Measurements from ENCODE around the gene TGFB1.
"Not testable (repeated sequence)": the region's sequence is repeated elsewhere in the genome, so short reads cannot be mapped to it uniquely, and the experiment has no call there.

The TGFB1 gene

GRCh38 chr19:41355035-41355434 lies 1.3 kb upstream of the TGFB1 start:
- TF ChIP-seq CTCF (IDR thresholded peaks at IDR 0.05; ENCODE audit: low read depth, low read length), result no peak
- H3K4me3 ChIP-seq (replicated peaks in 1 of 2; ENCODE audit: low read depth in 2 of 2, low read length in 2 of 2), result no peak overlapping the region
- DNase-seq (ENCODE audit: low read depth in 2 of 2), result no peak

- no peak for DNase-seq (ENCODE audit: low read depth in 2 of 2)
- H3K4me3 ChIP-seq (replicated peaks in 1 of 2; ENCODE audit: low read depth in 2 of 2, low read length in 2 of 2), result peak overlapping the region; percentile 42 to 86
- no peak for TF ChIP-seq CTCF (IDR thresholded peaks at IDR 0.05; ENCODE audit: low read depth, low read length)
Observed at GRCh38 chr19:41354343-41354953, 726 bp upstream of the TGFB1 start.

- peak; percentile 56 to 57 for DNase-seq (ENCODE audit: low read depth in 2 of 2)
Observed at GRCh38 chr19:41352609-41353465, 885 bp downstream of the TGFB1 start.

GRCh38 chr19:41352279-41352608 lies 1.5 kb downstream of the TGFB1 start:
- H3K4me3 ChIP-seq (replicated peaks in 1 of 2; ENCODE audit: low read depth in 2 of 2, low read length in 2 of 2), result peak overlapping the region; percentile 86 to 93
- TF ChIP-seq CTCF (IDR thresholded peaks at IDR 0.05; ENCODE audit: low read depth, low read length), result no peak
- no peak for DNase-seq (ENCODE audit: low read depth in 2 of 2)

More at GRCh38 chr19:41352609-41353465, 885 bp downstream of the TGFB1 start:
- peak; percentile 45 for TF ChIP-seq CTCF (IDR thresholded peaks at IDR 0.05; ENCODE audit: low read depth, low read length)
- H3K4me3 ChIP-seq (replicated peaks in 1 of 2; ENCODE audit: low read depth in 2 of 2, low read length in 2 of 2), result peak overlapping the region; percentile 86 to 93

GRCh38 chr19:41351339-41352245 lies 2.1 kb downstream of the TGFB1 start:
- no peak for TF ChIP-seq CTCF (IDR thresholded peaks at IDR 0.05; ENCODE audit: low read depth, low read length)
- peak overlapping the region; percentile 86 to 93 for H3K4me3 ChIP-seq (replicated peaks in 1 of 2; ENCODE audit: low read depth in 2 of 2, low read length in 2 of 2)
- DNase-seq (ENCODE audit: low read depth in 2 of 2), result peak; percentile 54 to 63

- peak overlapping the region; percentile 86 to 93 for H3K4me3 ChIP-seq (replicated peaks in 1 of 2; ENCODE audit: low read depth in 2 of 2, low read length in 2 of 2)
- peak; percentile 29 to 42 for DNase-seq (ENCODE audit: low read depth in 2 of 2)
- no peak for TF ChIP-seq CTCF (IDR thresholded peaks at IDR 0.05; ENCODE audit: low read depth, low read length)
Observed at GRCh38 chr19:41350735-41351338, 2.9 kb downstream of the TGFB1 start.

GRCh38 chr19:41346916-41347315 lies 6.8 kb downstream of the TGFB1 start:
- not testable (repeated sequence) for DNase-seq (ENCODE audit: low read depth in 2 of 2); H3K4me3 ChIP-seq (replicated peaks in 1 of 2; ENCODE audit: low read depth in 2 of 2, low read length in 2 of 2)
